ENCODE measurements around the gene TRPV2. TPM values are rescaled to one million over a fixed set of nuclear protein-coding genes. Genes with fewer than 3 reads are reported as not detected.

Gene TRPV2
- total RNA-seq, 1 experiment from 2014 or later: 1.0 TPM

DNA sequence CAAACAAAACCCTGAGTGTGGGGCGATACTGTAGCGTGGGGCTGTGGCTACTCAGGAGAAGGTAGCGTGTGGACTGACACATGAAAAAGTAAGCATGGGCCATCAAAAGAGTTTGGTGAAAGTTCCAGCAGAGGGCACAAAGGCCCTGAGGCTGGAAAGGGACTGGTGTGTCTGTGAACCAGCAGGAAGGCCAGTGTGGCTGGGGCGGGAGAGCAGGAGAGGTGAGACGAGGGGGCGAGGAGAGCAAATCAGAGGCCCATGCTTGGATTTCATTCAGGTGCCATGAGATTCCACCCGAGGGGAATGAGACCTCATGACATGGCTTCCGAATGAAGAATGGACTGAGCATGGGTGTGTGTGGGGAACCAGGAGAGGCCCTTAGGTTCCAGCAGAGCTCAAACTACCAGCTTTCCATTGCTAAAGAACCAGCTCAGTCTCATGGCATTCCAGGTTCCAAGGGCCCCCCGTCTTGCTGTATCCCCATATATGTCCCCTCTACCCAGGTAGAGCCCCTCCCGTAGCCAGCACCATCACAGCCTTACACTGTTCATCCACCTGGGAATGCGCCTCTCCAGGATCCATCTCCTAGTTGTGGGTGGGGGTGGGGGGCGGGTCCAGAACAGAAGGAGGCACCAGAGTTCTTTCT is 31.1 kb downstream of the TRPV2 start:
- H3K27me3 Mint-ChIP-seq (ENCODE audit: low read depth): peaks cover 3% of the 10 kb centered on the region
- H2AFZ ChIP-seq (ENCODE audit: low read length): no peak overlapping the region
- H2BK20ac ChIP-seq (ENCODE audit: low read depth, low read length, poor library complexity, severe bottlenecking): no peak overlapping the region
- no peaks in the 10 kb centered on the region for H3K23me2 ChIP-seq (ENCODE audit: insufficient read length, low read depth, low read length, poor library complexity, severe bottlenecking)
- H3K4me1 Mint-ChIP-seq: peaks cover 29 to 34% of the 10 kb centered on the region in 2 experiments
- 0 out of 2 replicates have a peak, but pooled peaks cover 4% of the 10 kb centered on the region for H3K4me1 ChIP-seq (ENCODE audit: insufficient read depth, low read length)
- no peak overlapping the region for H3K4me2 ChIP-seq (ENCODE audit: insufficient read depth, insufficient read length, low read length)
- H3K27ac Mint-ChIP-seq: peak overlapping the region in 2 of 3 experiments; percentile 80 to 91; a peak in 5 of 7 replicates
- H4K8ac ChIP-seq (replicated peaks; ENCODE audit: insufficient read length, low read depth, low read length): no peak overlapping the region
- no peak overlapping the region for H3K4ac ChIP-seq (ENCODE audit: low read depth, low read length)
- DNase-seq: peak; percentile 78
- no peak overlapping the region for H4K5ac ChIP-seq (ENCODE audit: insufficient read length, low read depth, low read length)
- no peak overlapping the region for H3K4me3 Mint-ChIP-seq
- WGBS (ENCODE audit: extremely low coverage, insufficient read length, low lambda C conversion rate): no CpG with 5 or more reads among the region's 12 CpGs
- no peak overlapping the region for H2BK120ac ChIP-seq (ENCODE audit: low read depth, low read length, poor library complexity, severe bottlenecking)
- H3K27me3 ChIP-seq (ENCODE audit: insufficient read depth, low read length): no peaks in the 10 kb centered on the region
- no peak overlapping the region for H3K18ac ChIP-seq (ENCODE audit: insufficient read length, low read depth, low read length)
- no peak overlapping the region for H3K9ac ChIP-seq (ENCODE audit: extremely low read depth, insufficient read length, low read length)
- H3K9me3 ChIP-seq (ENCODE audit: control insufficient read depth, low read depth, low read length): no peaks in the 10 kb centered on the region
- H4K91ac ChIP-seq (ENCODE audit: insufficient read length, low read depth, low read length): no peak overlapping the region
- no peaks in the 10 kb centered on the region; a peak in 1 of 5 replicates for H3K9me3 Mint-ChIP-seq
- H2BK12ac ChIP-seq (ENCODE audit: insufficient read length, low read depth, low read length): no peak overlapping the region
- no peak overlapping the region for H2BK5ac ChIP-seq (ENCODE audit: insufficient read length, low read length)
- TF ChIP-seq, protein P1, sequence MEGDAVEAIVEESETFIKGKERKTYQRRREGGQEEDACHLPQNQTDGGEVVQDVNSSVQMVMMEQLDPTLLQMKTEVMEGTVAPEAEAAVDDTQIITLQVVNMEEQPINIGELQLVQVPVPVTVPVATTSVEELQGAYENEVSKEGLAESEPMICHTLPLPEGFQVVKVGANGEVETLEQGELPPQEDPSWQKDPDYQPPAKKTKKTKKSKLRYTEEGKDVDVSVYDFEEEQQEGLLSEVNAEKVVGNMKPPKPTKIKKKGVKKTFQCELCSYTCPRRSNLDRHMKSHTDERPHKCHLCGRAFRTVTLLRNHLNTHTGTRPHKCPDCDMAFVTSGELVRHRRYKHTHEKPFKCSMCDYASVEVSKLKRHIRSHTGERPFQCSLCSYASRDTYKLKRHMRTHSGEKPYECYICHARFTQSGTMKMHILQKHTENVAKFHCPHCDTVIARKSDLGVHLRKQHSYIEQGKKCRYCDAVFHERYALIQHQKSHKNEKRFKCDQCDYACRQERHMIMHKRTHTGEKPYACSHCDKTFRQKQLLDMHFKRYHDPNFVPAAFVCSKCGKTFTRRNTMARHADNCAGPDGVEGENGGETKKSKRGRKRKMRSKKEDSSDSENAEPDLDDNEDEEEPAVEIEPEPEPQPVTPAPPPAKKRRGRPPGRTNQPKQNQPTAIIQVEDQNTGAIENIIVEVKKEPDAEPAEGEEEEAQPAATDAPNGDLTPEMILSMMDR (conservative IDR thresholded peaks at IDR 0.05): peak; percentile 40; the same call in 1 of the 3 replicates
- H4K20me1 ChIP-seq (ENCODE audit: control insufficient read depth, insufficient read depth, insufficient read length): no peaks in the 10 kb centered on the region
- no peaks in the 10 kb centered on the region for H3K79me1 ChIP-seq (ENCODE audit: insufficient read depth, low read depth, low read length, poor library complexity, severe bottlenecking)
- no peak overlapping the region for H3K14ac ChIP-seq (ENCODE audit: insufficient read depth, low read length)
- H3K56ac ChIP-seq (ENCODE audit: insufficient read length, low read depth, low read length): no peak overlapping the region
- H2BK15ac ChIP-seq (ENCODE audit: low read depth, low read length): no peak overlapping the region
- peaks cover 36 to 82% (median 70%) of the 10 kb centered on the region in 3 experiments for H3K36me3 Mint-ChIP-seq (ENCODE audit: insufficient read depth in 1 of 3, low read depth in 3 of 3)
- H3K27ac ChIP-seq (ENCODE audit: insufficient read length, low read depth, low read length): no peak overlapping the region
- no peak overlapping the region for H2AK5ac ChIP-seq (ENCODE audit: insufficient read length, low read length)
- no peak overlapping the region for H3K23ac ChIP-seq (ENCODE audit: insufficient read length, low read depth, low read length)
- H3T11ph ChIP-seq (ENCODE audit: low read length): no peak overlapping the region
- H3K79me2 ChIP-seq (ENCODE audit: insufficient read depth, low read length): no peaks in the 10 kb centered on the region
